ENCODE data around the gene ASPHD2. TPM values are rescaled to one million over a fixed set of nuclear protein-coding genes. Genes with fewer than 3 reads are reported as not detected.

ASPHD2 gene
- total RNA-seq, 1 experiment from 2014 or later: 1.4 TPM

- H3K27ac ChIP-seq (ENCODE audit: low read depth, low read length, poor library complexity, severe bottlenecking): no peak overlapping the region
- ChIA-PET POLR2A (ENCODE audit: low non-redundant PET) (no interaction called here), CTCF (no interaction called here)
- H3K9me3 ChIP-seq (ENCODE audit: low read depth, low read length, poor library complexity, severe bottlenecking): no peaks in the 10 kb centered on the region
- peak; percentile 38 for DNase-seq (ENCODE audit: low spot score)
- no TSS peak for BruUV-seq (replicated peaks)
- peaks cover 11% of the 10 kb centered on the region for H3K4me1 ChIP-seq (ENCODE audit: insufficient read depth, low read length, poor library complexity, severe bottlenecking)
- H3K4me3 ChIP-seq (ENCODE audit: low read depth, low read length, poor library complexity, severe bottlenecking): no peak overlapping the region
- no peaks in the 10 kb centered on the region for H3K27me3 ChIP-seq (replicated peaks; ENCODE audit: insufficient read depth, low read depth, low read length, poor library complexity)
- H3K36me3 ChIP-seq (ENCODE audit: insufficient read depth, low read length, poor library complexity, severe bottlenecking): peaks cover 24% of the 10 kb centered on the region
- intact Hi-C loops (cut with micrococcal nuclease; ENCODE audit: unreplicated experiment): no loop called here
- TF ChIP-seq EZH2 (IDR thresholded peaks at IDR 0.05; ENCODE audit: borderline replicate concordance, low read depth, low read length, poor library complexity, severe bottlenecking): no peak
- no peak for TF ChIP-seq CTCF (conservative IDR thresholded peaks at IDR 0.05; ENCODE audit: low read depth, low read length)
These were observed 21.6 kb downstream of the ASPHD2 start for GRCh38 chr22:26450453-26451185.

- no peak overlapping the region for H3K4me3 ChIP-seq (ENCODE audit: low read depth, low read length, poor library complexity, severe bottlenecking)
- peaks cover 11% of the 10 kb centered on the region for H3K4me1 ChIP-seq (ENCODE audit: insufficient read depth, low read length, poor library complexity, severe bottlenecking)
- no peak overlapping the region for H3K27ac ChIP-seq (ENCODE audit: low read depth, low read length, poor library complexity, severe bottlenecking)
- ChIA-PET CTCF (no interaction called here), POLR2A (ENCODE audit: low non-redundant PET) (no interaction called here)
- TF ChIP-seq CTCF (conservative IDR thresholded peaks at IDR 0.05; ENCODE audit: low read depth, low read length) (no peak), EZH2 (IDR thresholded peaks at IDR 0.05; ENCODE audit: borderline replicate concordance, low read depth, low read length, poor library complexity, severe bottlenecking) (no peak)
- H3K27me3 ChIP-seq (replicated peaks; ENCODE audit: insufficient read depth, low read depth, low read length, poor library complexity): no peaks in the 10 kb centered on the region
- intact Hi-C loops (cut with micrococcal nuclease; ENCODE audit: unreplicated experiment): no loop called here
- TSS peak; percentile 19 for BruUV-seq (replicated peaks)
- no peak for DNase-seq (ENCODE audit: low spot score)
- H3K36me3 ChIP-seq (ENCODE audit: insufficient read depth, low read length, poor library complexity, severe bottlenecking): peaks cover 31% of the 10 kb centered on the region
- no peaks in the 10 kb centered on the region for H3K9me3 ChIP-seq (ENCODE audit: low read depth, low read length, poor library complexity, severe bottlenecking)
These were observed 23.4 kb downstream of the ASPHD2 start for GRCh38 chr22:26452236-26453016.

DNA sequence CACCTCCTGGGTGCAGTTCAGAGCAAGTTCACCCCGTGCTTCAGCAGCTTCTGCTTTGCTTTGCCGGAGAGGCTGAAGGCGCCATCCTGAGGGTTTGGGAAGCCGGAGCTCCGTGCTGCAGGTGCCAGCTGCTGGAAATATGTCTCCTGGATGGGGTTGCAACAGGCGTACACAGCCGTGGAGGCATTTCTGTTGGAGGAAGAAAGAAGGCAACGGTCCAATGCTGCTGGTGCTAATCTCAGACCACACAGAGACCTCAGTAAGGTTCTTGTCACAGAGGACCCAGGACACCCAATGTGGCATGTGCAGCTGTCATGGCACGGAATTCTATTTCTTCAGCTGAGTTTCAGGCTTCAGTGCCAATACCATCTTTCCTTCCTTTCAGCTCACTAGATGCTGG lies 24.2 kb downstream of the ASPHD2 start:
- TF ChIP-seq EZH2 (IDR thresholded peaks at IDR 0.05; ENCODE audit: borderline replicate concordance, low read depth, low read length, poor library complexity, severe bottlenecking): no peak
- no peak for TF ChIP-seq CTCF (conservative IDR thresholded peaks at IDR 0.05; ENCODE audit: low read depth, low read length)

More for the DNA sequence above, 24.2 kb downstream of the ASPHD2 start:
- peaks cover 39% of the 10 kb centered on the region for H3K36me3 ChIP-seq (ENCODE audit: insufficient read depth, low read length, poor library complexity, severe bottlenecking)
- no peak for DNase-seq (ENCODE audit: low spot score)
- intact Hi-C loops (cut with micrococcal nuclease; ENCODE audit: unreplicated experiment): no loop called here
- no peaks in the 10 kb centered on the region for H3K27me3 ChIP-seq (replicated peaks; ENCODE audit: insufficient read depth, low read depth, low read length, poor library complexity)
- peaks cover 11% of the 10 kb centered on the region for H3K4me1 ChIP-seq (ENCODE audit: insufficient read depth, low read length, poor library complexity, severe bottlenecking)
- ChIA-PET CTCF (no interaction called here), POLR2A (ENCODE audit: low non-redundant PET) (no interaction called here)
- BruUV-seq (replicated peaks): no TSS peak
- H3K27ac ChIP-seq (ENCODE audit: low read depth, low read length, poor library complexity, severe bottlenecking): no peak overlapping the region
- H3K9me3 ChIP-seq (ENCODE audit: low read depth, low read length, poor library complexity, severe bottlenecking): no peaks in the 10 kb centered on the region
- no peak overlapping the region for H3K4me3 ChIP-seq (ENCODE audit: low read depth, low read length, poor library complexity, severe bottlenecking)
